HepG2 (cell line): Measurements from ENCODE around the gene EEF1A2. TPM values are rescaled to one million over a fixed set of nuclear protein-coding genes. Genes with fewer than 3 reads are reported as not detected.

Experiments
- ATAC-seq: fragments of 200-7000 bp; cut with Tn5 transposase; 3 replicates; pipeline ENCODE4 v1.9.1; 2020; ENCODE audit warnings: mild to moderate bottlenecking, moderate library complexity
- BruUV-seq: library from RNA; stranded (reverse); fragments of 400-500 nt; replicated peaks from 2 replicates; lab custom pipeline; 2021; lab: Mats Ljungman, UMichigan
- CTCF ChIA-PET: fragments of 300-600 bp; formaldehyde crosslinking; extraction: SDS; loops from one replicate; lab custom pipeline; 2021; ENCODE audit warnings: low total read pairs, inconsistent platforms, low intra/inter-chr PET ratio; lab: Yijun Ruan, JAX
- POLR2A ChIA-PET: fragments of 350-600 bp; sonication (Branson Sonifier 250); formaldehyde crosslinking; loops from one replicate; lab custom pipeline; 2020; ENCODE audit warnings: antibody characterized with exemption, inconsistent platforms; lab: Yijun Ruan, JAX
- DNase-seq: peaks from one replicate; pipeline ENCODE4 v3.0.0-alpha.2; 2015; ENCODE audit warnings: low spot score
- FAIRE-seq: peaks from 3 replicates; lab custom pipeline; 2011; peaks lifted over from hg19 to GRCh38; lab: Jason Lieb, UNC
- H2AFZ ChIP-seq: one replicate; pipeline ENCODE4 v1.6.1; 2011; ENCODE audit warnings: low read length, inconsistent platforms
- H3K27ac ChIP-seq: fragments of 300-600 bp; 3 replicates; pipeline ENCODE4 v1.8.0; 2011; ENCODE audit warnings: mixed run types, mild to moderate bottlenecking, mixed read lengths, low read length, inconsistent platforms; ENCODE audit not compliant: insufficient read depth; ENCODE audit errors: extremely low read length
- H3K27me3 ChIP-seq, 2 experiments: fragments of 200-600 bp in 1 of 2; 2 replicates in 1 of 2; 3 replicates in 1 of 2; pipeline versions ENCODE4 v1.6.0 to v1.8.0; 2011; ENCODE audit warnings: low read length in 2 of 2, mild to moderate bottlenecking in 2 of 2, moderate library complexity in 2 of 2, inconsistent platforms in 1 of 2; ENCODE audit not compliant: insufficient read depth in 2 of 2, control insufficient read depth in 1 of 2
- H3K36me3 ChIP-seq, 2 experiments: fragments of 200-600 bp in 1 of 2; replicated peaks in 1 of 2; 2 replicates in 1 of 2; 3 replicates in 1 of 2; pipeline versions ENCODE4 v1.5.1 to v1.8.0; 2011; ENCODE audit warnings: low read length in 2 of 2, inconsistent platforms in 1 of 2; ENCODE audit not compliant: insufficient read depth in 2 of 2, control insufficient read depth in 1 of 2
- H3K4me1 ChIP-seq: 2 replicates; pipeline ENCODE4 v1.5.1; 2012; ENCODE audit warnings: low read length, inconsistent platforms; ENCODE audit not compliant: insufficient read depth
- H3K4me2 ChIP-seq: 2 replicates; pipeline ENCODE4 v1.6.0; 2011; ENCODE audit warnings: low read depth, low read length, inconsistent platforms
- H3K4me3 ChIP-seq, 3 experiments: fragments of 200-600 bp in 1 of 3; sonication (generic), shearing (Covaris generic) in 1 of 3; replicated peaks in 1 of 3; 2 replicates each; pipeline ENCODE4 v1.5.1; 2011 to 2016; ENCODE audit warnings: low read length in 3 of 3, inconsistent platforms in 2 of 3, low read depth in 2 of 3, mild to moderate bottlenecking in 2 of 3, control low read depth in 1 of 3, mixed read lengths in 1 of 3; ENCODE audit not compliant: insufficient read depth in 1 of 3
- H3K79me2 ChIP-seq: one replicate; pipeline ENCODE4 v1.6.1; 2011; ENCODE audit warnings: low read length, inconsistent platforms; ENCODE audit not compliant: insufficient read depth
- H3K9ac ChIP-seq: 2 replicates; pipeline ENCODE4 v1.6.0; 2011; ENCODE audit warnings: mild to moderate bottlenecking, low read depth, low read length, inconsistent platforms; ENCODE audit not compliant: insufficient read depth
- H3K9me3 ChIP-seq: 2 replicates; pipeline ENCODE4 v1.5.1; 2012; ENCODE audit warnings: mild to moderate bottlenecking, low read length
- H4K20me1 ChIP-seq: 2 replicates; pipeline ENCODE4 v1.6.0; 2011; ENCODE audit warnings: inconsistent platforms, mild to moderate bottlenecking, low read length, moderate library complexity; ENCODE audit not compliant: insufficient read depth
- HHEX ChIP-seq: IDR thresholded peaks from 2 replicates; pipeline ENCODE4 v1.6.1; 2016; ENCODE audit warnings: control low read depth
- HMGXB4 ChIP-seq, 2 experiments: sonication (generic) in 1 of 2; formaldehyde crosslinking in 1 of 2; IDR thresholded peaks; 2 replicates each; pipeline versions ENCODE4 v1.4.0 to v1.6.1; 2018 to 2020; ENCODE audit warnings: missing genetic modification reagents in 2 of 2, borderline replicate concordance in 1 of 2, low read depth in 1 of 2, mild to moderate bottlenecking in 1 of 2, missing biosample characterization in 1 of 2
- HNRNPL ChIP-seq: fragments of 200-400 bp; formaldehyde crosslinking; IDR thresholded peaks from 2 replicates; pipeline ENCODE4 v1.6.1; 2017; ENCODE audit warnings: mild to moderate bottlenecking, low read depth, low read length
- NFIB ChIP-seq: sonication (generic); formaldehyde crosslinking; IDR thresholded peaks from 2 replicates; pipeline ENCODE4 v1.9.0; 2021; ENCODE audit warnings: missing genetic modification reagents, mild to moderate bottlenecking, borderline replicate concordance
- SALL2 ChIP-seq: sonication (generic); formaldehyde crosslinking; IDR thresholded peaks from 2 replicates; pipeline ENCODE4 v1.8.1; 2023; ENCODE audit warnings: mild to moderate bottlenecking, missing genetic modification reagents, inconsistent platforms
- TAF1 ChIP-seq: sonication (generic); formaldehyde crosslinking; IDR thresholded peaks from 2 replicates; pipeline ENCODE4 v1.4.0; 2020; ENCODE audit warnings: missing genetic modification reagents
- ZBTB42 ChIP-seq: sonication (generic); formaldehyde crosslinking; IDR thresholded peaks from 2 replicates; pipeline ENCODE4 v1.5.0; 2020; ENCODE audit warnings: mild to moderate bottlenecking, missing genetic modification reagents
- ZNF496 ChIP-seq: sonication (generic); formaldehyde crosslinking; IDR thresholded peaks from 2 replicates; pipeline ENCODE4 v1.8.1; 2023; ENCODE audit warnings: mild to moderate bottlenecking, moderate library complexity, missing genetic modification reagents; ENCODE audit not compliant: insufficient replicate concordance
- ZNF687 ChIP-seq: sonication (generic); formaldehyde crosslinking; IDR thresholded peaks from 2 replicates; pipeline ENCODE4 v1.5.1; 2020; ENCODE audit warnings: mild to moderate bottlenecking, missing genetic modification reagents, moderate library complexity
- ZNF883 ChIP-seq: sonication (generic); formaldehyde crosslinking; IDR thresholded peaks from 2 replicates; pipeline ENCODE4 v1.5.1; 2020; ENCODE audit warnings: mild to moderate bottlenecking, missing genetic modification reagents; ENCODE audit errors: not compliant biosample characterization
- WGBS: methylation state at CpG from one replicate; pipeline ENCODE4 v1.1.6; 2017; ENCODE audit warnings: low lambda C conversion rate; 5-methylcytosine and 5-hydroxymethylcytosine counted together
- in situ Hi-C: cut with HindIII; loops from 2 replicates; pipeline ENCODE4 v1.10.0; 2017; ENCODE audit warnings: low pct_unique_long_range_greater_than_20kb; ENCODE audit not compliant: extremely low pct_ligation_motif_present
- intact Hi-C: fragments of 100-400 bp; cut with micrococcal nuclease; formaldehyde crosslinking; loops from one replicate; pipeline ENCODE4 v1.10.0; 2022; ENCODE audit not compliant: unreplicated experiment
- polyA plus RNA-seq, 8 experiments: library from polyadenylated mRNA; depleted of rRNA in 3 of 8; stranded (reverse) in 7 of 8; unstranded in 1 of 8; fragments of >200 nt; fragmentation: Illumina TruSeq in 4 of 8; extraction: Trizol in 4 of 8; gene quantifications; 2 replicates each; pipeline versions ENCODE4 v1.2.1 to v1.2.3, GENCODE V29; 2011 to 2016; ENCODE audit warnings: low read depth in 4 of 8, missing spikeins in 1 of 8, mixed read lengths in 1 of 8; ENCODE audit not compliant: insufficient read depth in 1 of 8
- total RNA-seq, 5 experiments: library from RNA; depleted of rRNA; stranded (reverse); fragments of >200 nt; fragmentation: Illumina TruSeq; extraction: Trizol; gene quantifications; 2 replicates each; pipeline ENCODE4 v1.2.3, GENCODE V29; 2016; ENCODE audit warnings: low read depth in 1 of 5

Gene EEF1A2
- total and polyA plus RNA-seq, 2 of the 13 experiments (the other 11 are each of a cell fraction or from before 2014, with no cell fraction given), result 0.44 to 0.87 TPM

GRCh38 chr20:63496596-63497120 lies 2.2 kb downstream of the EEF1A2 start:
- TF ChIP-seq ZNF687 (CRISPR knock-in tag) (0 out of 2 replicates have a peak, but pooled peaks have one; percentile 26), ZNF496 (CRISPR knock-in tag) (no peak), TAF1 (0 out of 2 replicates have a peak, but pooled peaks have one; percentile 6), ZBTB42 (CRISPR knock-in tag) (0 out of 2 replicates have a peak, but pooled peaks have one; percentile 3), HHEX (no peak), ZNF883 (CRISPR knock-in tag) (peak; percentile 5), NFIB (CRISPR knock-in tag) (0 out of 2 replicates have a peak, but pooled peaks have one; percentile 72), HMGXB4 (CRISPR knock-in tag; IDR thresholded peaks at IDR 0.05; ENCODE audit: borderline replicate concordance in 1 of 2, low read depth in 1 of 2) (no peak), SALL2 (CRISPR knock-in tag) (no peak), HNRNPL (peak; percentile 43)
- Histone ChIP-seq H3K36me3 (no peaks in the 10 kb centered on the region), H3K27ac (no peak overlapping the region), H3K79me2 (no peaks in the 10 kb centered on the region), H3K27me3 (peaks cover 35 to 69% of the 10 kb centered on the region in 2 experiments), H3K4me2 (peak overlapping the region; percentile 58), H4K20me1 (peaks cover 6% of the 10 kb centered on the region; the same call in 1 of the 2 replicates), H2AFZ (no peak overlapping the region), H3K9me3 (no peaks in the 10 kb centered on the region), H3K9ac (no peak overlapping the region), H3K4me1 (0 out of 2 replicates have a peak, but pooled peaks cover 5% of the 10 kb centered on the region), H3K4me3 (peak overlapping the region in 1 of 3 experiments; percentile 39; a peak in 1 of 6 replicates)
- intact Hi-C loops (no loop called here), in situ Hi-C loops (no loop called here)
- FAIRE-seq, result no peak
- ChIA-PET CTCF (interaction anchor here (1.1 to 1.4 kb wide), 2 partner anchors 23 to 41 kb away, joined by 4 read pairs; partner anchors contain the start of gene PTK6), POLR2A (no interaction called here)
- no peak for DNase-seq
- WGBS, result 33% methylated on average over 12 of the region's 16 CpGs
- no TSS peak for BruUV-seq
- peak; percentile 40 for ATAC-seq
